CD4-positive, alpha-beta T cell treated with Interleukin-10 for 1 hour (primary cell): ENCODE measurements around the gene THUMPD1.
A peak's percentile ranks its signal among the peaks of the same experiment; 100 is the strongest.
"Not testable (repeated sequence)": the region's sequence is repeated elsewhere in the genome, so short reads cannot be mapped to it uniquely, and the experiment has no call there.

Experiments used
- DNase-seq: peaks from one replicate; pipeline ENCODE4 v3.0.0-alpha.2; 2020

THUMPD1 gene

GRCh38 chr16:20741554-20742285 is at the start of gene THUMPD1:
Gene THUMPD1 (minus strand): TSS chr16:20741818. CDS start chr16:20741739, 79 bp downstream.
- DNase-seq, result peak; percentile 98

GRCh38 chr16:20789130-20789529 is 47.5 kb upstream of the THUMPD1 start:
- no peak for DNase-seq

- no peak for DNase-seq
These were observed 42.6 kb upstream of the THUMPD1 start for GRCh38 chr16:20784204-20784603.

GRCh38 chr16:20782470-20782869 is 40.9 kb upstream of the THUMPD1 start:
- DNase-seq, result no peak

- DNase-seq, result no peak
These were observed 40.1 kb upstream of the THUMPD1 start for GRCh38 chr16:20781697-20782096.

- peak; percentile 61 for DNase-seq
These were observed 33.2 kb upstream of the THUMPD1 start for GRCh38 chr16:20774703-20775362.

- no peak for DNase-seq
These were observed 32.1 kb upstream of the THUMPD1 start for GRCh38 chr16:20773679-20774078.

GRCh38 chr16:20768818-20769217 is 27.2 kb upstream of the THUMPD1 start:
- no peak for DNase-seq

GRCh38 chr16:20768121-20768520 is 26.5 kb upstream of the THUMPD1 start:
- DNase-seq, result no peak

- no peak for DNase-seq
These were observed 26.0 kb upstream of the THUMPD1 start for GRCh38 chr16:20767577-20767976.

- DNase-seq, result no peak
These were observed 24.7 kb upstream of the THUMPD1 start for GRCh38 chr16:20766294-20766693.

GRCh38 chr16:20765732-20766131 is 24.1 kb upstream of the THUMPD1 start:
- DNase-seq, result no peak

- not testable (repeated sequence) for DNase-seq
These were observed 22.8 kb upstream of the THUMPD1 start for GRCh38 chr16:20764448-20764847.

- DNase-seq, result peak; percentile 88
These were observed 22.0 kb upstream of the THUMPD1 start, which contains the start of gene ACSM3 for GRCh38 chr16:20763461-20764232. Gene ACSM3 (plus strand): TSS chr16:20764014. CDS start chr16:20770035, 6,021 bp downstream.

- DNase-seq, result no peak
These were observed 20.9 kb upstream of the THUMPD1 start for GRCh38 chr16:20762404-20763123.

- no peak for DNase-seq
These were observed 19.6 kb upstream of the THUMPD1 start for GRCh38 chr16:20761175-20761574.

GRCh38 chr16:20760346-20760745 is 18.7 kb upstream of the THUMPD1 start:
- DNase-seq, result no peak

GRCh38 chr16:20755799-20756198 is 14.2 kb upstream of the THUMPD1 start:
- not testable (repeated sequence) for DNase-seq

GRCh38 chr16:20755238-20755637 is 13.6 kb upstream of the THUMPD1 start:
- no peak for DNase-seq

GRCh38 chr16:20753727-20754126 is 12.1 kb upstream of the THUMPD1 start:
- DNase-seq, result no peak

GRCh38 chr16:20750558-20750957 is 8.9 kb upstream of the THUMPD1 start:
- no peak for DNase-seq

GRCh38 chr16:20749474-20749873 is 7.9 kb upstream of the THUMPD1 start:
- DNase-seq, result no peak
